Subcutaneous abdominal adipose tissue (tissue), 5 donors: ENCODE results near the gene MAP1A.
"Not testable (repeated sequence)": the region's sequence is repeated elsewhere in the genome, so short reads cannot be mapped to it uniquely, and the experiment has no call there.

Experiments
- H3K27ac ChIP-seq: one replicate; pipeline ENCODE4 v1.7.0; 2013; ENCODE audit warnings: low read depth, mild to moderate bottlenecking, inconsistent platforms, low read length, moderate library complexity
- H3K27me3 ChIP-seq, 5 donors: one replicate each; pipeline ENCODE4 v1.7.0; 2013; ENCODE audit warnings: low read length in 5 of 5, inconsistent platforms in 1 of 5; ENCODE audit not compliant: control insufficient read depth in 5 of 5, insufficient read depth in 4 of 5
- H3K36me3 ChIP-seq, 5 donors: one replicate each; pipeline ENCODE4 v1.7.0; 2013; ENCODE audit warnings: low read length in 5 of 5; ENCODE audit not compliant: control insufficient read depth in 5 of 5, insufficient read depth in 5 of 5
- H3K4me1 ChIP-seq, 5 donors: one replicate each; pipeline ENCODE4 v1.7.0; 2013; ENCODE audit warnings: low read length in 5 of 5, mild to moderate bottlenecking in 3 of 5, moderate library complexity in 1 of 5; ENCODE audit not compliant: control insufficient read depth in 5 of 5, insufficient read depth in 5 of 5
- H3K4me3 ChIP-seq, 5 donors: one replicate each; pipeline ENCODE4 v1.7.0; 2013; ENCODE audit warnings: low read length in 5 of 5, low read depth in 1 of 5
- H3K9ac ChIP-seq, 5 donors: one replicate each; pipeline ENCODE4 v1.7.0; 2013; ENCODE audit warnings: low read length in 5 of 5, mild to moderate bottlenecking in 4 of 5, moderate library complexity in 3 of 5
- H3K9me3 ChIP-seq, 5 donors: one replicate each; pipeline ENCODE4 v1.7.0; 2013; ENCODE audit warnings: low read length in 5 of 5; ENCODE audit not compliant: control insufficient read depth in 5 of 5
- donor health status: healthy.
- donor health status: healthy.
- donor health status: healthy.
- donor health status: healthy.
- donor health status: healthy.

MAP1A gene

GRCh38 chr15:43544266-43544665 lies 26.9 kb downstream of the MAP1A start:
- H3K4me1 ChIP-seq = peaks cover 0 to 6% (median 0%) of the 10 kb centered on the region in 5 donors
- peaks cover 0 to 2% (median 0%) of the 10 kb centered on the region in 5 donors for H3K9me3 ChIP-seq
- H3K9ac ChIP-seq = no peak overlapping the region
- no peak overlapping the region for H3K27ac ChIP-seq
- H3K27me3 ChIP-seq = no peaks in the 10 kb centered on the region
- H3K36me3 ChIP-seq = peaks cover 0 to 1% (median 0%) of the 10 kb centered on the region in 5 donors
- no peak overlapping the region for H3K4me3 ChIP-seq

- no peaks in the 10 kb centered on the region for H3K36me3 ChIP-seq
- no peak overlapping the region for H3K9ac ChIP-seq
- H3K4me3 ChIP-seq = no peak overlapping the region
- H3K9me3 ChIP-seq = peaks cover 0 to 2% (median 0%) of the 10 kb centered on the region in 5 donors
- peaks cover 0 to 9% (median 0%) of the 10 kb centered on the region in 5 donors for H3K4me1 ChIP-seq
- H3K27ac ChIP-seq = no peak overlapping the region
- no peaks in the 10 kb centered on the region for H3K27me3 ChIP-seq
Observed at GRCh38 chr15:43545426-43545825, 28.0 kb downstream of the MAP1A start.

- Histone ChIP-seq H3K9ac (no peak overlapping the region), H3K27ac (no peak overlapping the region), H3K4me3 (no peak overlapping the region), H3K36me3 (no peaks in the 10 kb centered on the region), H3K27me3 (no peaks in the 10 kb centered on the region), H3K4me1 (peaks cover 0 to 5% (median 0%) of the 10 kb centered on the region in 5 donors), H3K9me3 (peaks cover 0 to 2% (median 0%) of the 10 kb centered on the region in 5 donors)
Observed at GRCh38 chr15:43547539-43547938, 30.1 kb downstream of the MAP1A start.

- peak overlapping the region; percentile 47 for H3K27ac ChIP-seq
- no peak overlapping the region for H3K4me3 ChIP-seq
- H3K36me3 ChIP-seq = no peaks in the 10 kb centered on the region
- H3K4me1 ChIP-seq = peaks cover 0 to 5% (median 0%) of the 10 kb centered on the region in 5 donors
- H3K9ac ChIP-seq = no peak overlapping the region
- no peaks in the 10 kb centered on the region for H3K27me3 ChIP-seq
- no peaks in the 10 kb centered on the region for H3K9me3 ChIP-seq
Observed at GRCh38 chr15:43550527-43551363, 33.3 kb downstream of the MAP1A start.

GRCh38 chr15:43552256-43552655 lies 34.8 kb downstream of the MAP1A start:
- Histone ChIP-seq H3K9me3 (no peaks in the 10 kb centered on the region), H3K27me3 (no peaks in the 10 kb centered on the region), H3K27ac (no peak overlapping the region), H3K4me3 (no peak overlapping the region), H3K36me3 (peaks cover 0 to 10% (median under 1%) of the 10 kb centered on the region in 5 donors), H3K4me1 (peaks cover 0 to 5% (median 0%) of the 10 kb centered on the region in 5 donors), H3K9ac (no peak overlapping the region)

- Histone ChIP-seq H3K27me3 (no peaks in the 10 kb centered on the region), H3K27ac (no peak overlapping the region), H3K36me3 (peaks cover 0 to 16% (median 5%) of the 10 kb centered on the region in 5 donors), H3K4me1 (peaks cover 0 to 5% (median 0%) of the 10 kb centered on the region in 5 donors), H3K4me3 (no peak overlapping the region), H3K9ac (no peak overlapping the region), H3K9me3 (no peaks in the 10 kb centered on the region)
Observed at GRCh38 chr15:43552986-43553385, 35.6 kb downstream of the MAP1A start.

GRCh38 chr15:43562753-43563152 lies 45.3 kb downstream of the MAP1A start:
- not testable (repeated sequence) for H3K27me3 ChIP-seq, H3K9ac ChIP-seq, H3K4me1 ChIP-seq, H3K9me3 ChIP-seq, H3K27ac ChIP-seq, H3K4me3 ChIP-seq
- H3K36me3 ChIP-seq = peaks cover 0 to 12% (median 6%) of the 10 kb centered on the region in 5 donors

- H3K9me3 ChIP-seq, H3K27ac ChIP-seq, H3K4me1 ChIP-seq, H3K36me3 ChIP-seq, H3K27me3 ChIP-seq, H3K4me3 ChIP-seq, H3K9ac ChIP-seq: not testable (repeated sequence)
Observed at GRCh38 chr15:43563793-43564192, 46.4 kb downstream of the MAP1A start.

GRCh38 chr15:43566615-43567014 lies 49.2 kb downstream of the MAP1A start:
- H3K27ac ChIP-seq, H3K4me1 ChIP-seq, H3K36me3 ChIP-seq, H3K9me3 ChIP-seq, H3K27me3 ChIP-seq, H3K9ac ChIP-seq, H3K4me3 ChIP-seq: not testable (repeated sequence)

GRCh38 chr15:43574607-43575006 lies 57.2 kb downstream of the MAP1A start:
- H3K4me1 ChIP-seq, H3K27ac ChIP-seq: not testable (repeated sequence)

More at GRCh38 chr15:43574607-43575006, 57.2 kb downstream of the MAP1A start:
- not testable (repeated sequence) for H3K4me3 ChIP-seq, H3K9ac ChIP-seq, H3K27me3 ChIP-seq, H3K9me3 ChIP-seq, H3K36me3 ChIP-seq
